H9 (cell line): ENCODE data around the gene THRB. TPM values are rescaled to one million over a fixed set of nuclear protein-coding genes. Genes with fewer than 3 reads are reported as not detected.

Source experiments
- DNase-seq: peaks from one replicate; pipeline ENCODE4 v3.0.0-alpha.2; 2017
- H2AFZ ChIP-seq: one replicate; pipeline ENCODE4 v1.6.1; 2013; ENCODE audit warnings: mild to moderate bottlenecking, low read length, control low read depth, moderate library complexity
- H2AK5ac ChIP-seq: 2 replicates; pipeline ENCODE4 v1.6.1; 2013; ENCODE audit warnings: low read length, control low read depth, mixed read lengths; ENCODE audit not compliant: insufficient read length
- H2BK120ac ChIP-seq: one replicate; pipeline ENCODE4 v1.6.1; 2013; ENCODE audit warnings: low read depth, mild to moderate bottlenecking, low read length, control low read depth, inconsistent platforms; ENCODE audit not compliant: poor library complexity, severe bottlenecking
- H2BK12ac ChIP-seq: 2 replicates; pipeline ENCODE4 v1.6.1; 2013; ENCODE audit warnings: low read length, control low read depth, mixed read lengths, low read depth; ENCODE audit not compliant: insufficient read length
- H2BK15ac ChIP-seq: 2 replicates; pipeline ENCODE4 v1.6.1; 2013; ENCODE audit warnings: low read depth, low read length, control low read depth
- H2BK20ac ChIP-seq: one replicate; pipeline ENCODE4 v1.6.1; 2013; ENCODE audit warnings: low read depth, mild to moderate bottlenecking, low read length, control low read depth, inconsistent platforms; ENCODE audit not compliant: poor library complexity, severe bottlenecking
- H2BK5ac ChIP-seq: 2 replicates; pipeline ENCODE4 v1.6.1; 2013; ENCODE audit warnings: low read length, control low read depth, mixed read lengths; ENCODE audit not compliant: insufficient read length
- H3K14ac ChIP-seq: 2 replicates; pipeline ENCODE4 v1.6.1; 2013; ENCODE audit warnings: low read length, control low read depth; ENCODE audit not compliant: insufficient read depth
- H3K18ac ChIP-seq: 2 replicates; pipeline ENCODE4 v1.6.1; 2013; ENCODE audit warnings: low read depth, mild to moderate bottlenecking, mixed read lengths, low read length, control low read depth; ENCODE audit not compliant: insufficient read length
- H3K23ac ChIP-seq: 2 replicates; pipeline ENCODE4 v1.6.1; 2013; ENCODE audit warnings: low read length, control low read depth, mixed read lengths, low read depth; ENCODE audit not compliant: insufficient read length
- H3K23me2 ChIP-seq: 2 replicates; pipeline ENCODE4 v1.6.1; 2013; ENCODE audit warnings: low read depth, mild to moderate bottlenecking, mixed read lengths, low read length, control low read depth; ENCODE audit not compliant: insufficient read length, poor library complexity, severe bottlenecking
- H3K27ac ChIP-seq: 2 replicates; pipeline ENCODE4 v1.5.1; 2013; ENCODE audit warnings: low read length, control low read depth, mixed read lengths, low read depth; ENCODE audit not compliant: insufficient read length
- H3K27me3 ChIP-seq: 2 replicates; pipeline ENCODE4 v1.6.1; 2013; ENCODE audit warnings: low read length, control low read depth, inconsistent platforms; ENCODE audit not compliant: insufficient read depth
- H3K4ac ChIP-seq: 2 replicates; pipeline ENCODE4 v1.6.1; 2013; ENCODE audit warnings: low read depth, mild to moderate bottlenecking, control low read depth, inconsistent platforms, low read length, moderate library complexity
- H3K4me1 ChIP-seq: 2 replicates; pipeline ENCODE4 v1.6.1; 2013; ENCODE audit warnings: low read length, control low read depth, inconsistent platforms; ENCODE audit not compliant: insufficient read depth
- H3K4me2 ChIP-seq: 2 replicates; pipeline ENCODE4 v1.6.1; 2013; ENCODE audit warnings: low read length, control low read depth, mixed read lengths; ENCODE audit not compliant: insufficient read length, insufficient read depth
- H3K56ac ChIP-seq: 2 replicates; pipeline ENCODE4 v1.6.1; 2013; ENCODE audit warnings: low read depth, mild to moderate bottlenecking, mixed read lengths, low read length, control low read depth; ENCODE audit not compliant: insufficient read length
- H3K79me1 ChIP-seq: 2 replicates; pipeline ENCODE4 v1.6.1; 2013; ENCODE audit warnings: low read depth, mild to moderate bottlenecking, moderate library complexity, low read length, control low read depth, inconsistent platforms; ENCODE audit not compliant: insufficient read depth, poor library complexity, severe bottlenecking
- H3K79me2 ChIP-seq: 2 replicates; pipeline ENCODE4 v1.6.1; 2013; ENCODE audit warnings: low read length, control low read depth, inconsistent platforms; ENCODE audit not compliant: insufficient read depth
- H3K9ac ChIP-seq: 2 replicates; pipeline ENCODE4 v1.6.1; 2013; ENCODE audit warnings: low read length, control low read depth, mixed read lengths; ENCODE audit not compliant: insufficient read length; ENCODE audit errors: extremely low read depth
- H3K9me3 ChIP-seq: one replicate; pipeline ENCODE4 v1.6.1; 2013; ENCODE audit warnings: low read depth, low read length, inconsistent platforms; ENCODE audit not compliant: control insufficient read depth
- H3T11ph ChIP-seq: one replicate; pipeline ENCODE4 v1.6.1; 2013; ENCODE audit warnings: mild to moderate bottlenecking, low read length, control low read depth, inconsistent platforms
- H4K20me1 ChIP-seq: one replicate; pipeline ENCODE4 v1.6.1; 2013; ENCODE audit not compliant: control insufficient read depth, insufficient read length, insufficient read depth
- H4K5ac ChIP-seq: 2 replicates; pipeline ENCODE4 v1.6.1; 2013; ENCODE audit warnings: low read depth, mild to moderate bottlenecking, mixed read lengths, low read length, control low read depth; ENCODE audit not compliant: insufficient read length
- H4K8ac ChIP-seq: replicated peaks from 2 replicates; pipeline ENCODE4 v1.6.1; 2013; ENCODE audit warnings: low read length, control low read depth, mixed read lengths, low read depth; ENCODE audit not compliant: insufficient read length
- H4K91ac ChIP-seq: 2 replicates; pipeline ENCODE4 v1.6.1; 2013; ENCODE audit warnings: low read depth, mild to moderate bottlenecking, moderate library complexity, mixed read lengths, low read length, control low read depth; ENCODE audit not compliant: insufficient read length
- H3K27ac Mint-ChIP-seq, 3 experiments: 2 replicates in 2 of 3; 3 replicates in 1 of 3; pipeline ENCODE4 v1.8.0; 2020 to 2021; ENCODE audit warnings: mixed read lengths in 3 of 3, mild to moderate bottlenecking in 1 of 3, moderate library complexity in 1 of 3
- H3K27me3 Mint-ChIP-seq: 2 replicates; pipeline ENCODE4 v1.8.0; 2021; ENCODE audit warnings: low read depth, mild to moderate bottlenecking, moderate library complexity, mixed read lengths
- H3K36me3 Mint-ChIP-seq, 3 experiments: 2 replicates in 2 of 3; 3 replicates in 1 of 3; pipeline ENCODE4 v1.8.0; 2020 to 2021; ENCODE audit warnings: low read depth in 3 of 3, mixed read lengths in 3 of 3; ENCODE audit not compliant: insufficient read depth in 1 of 3
- H3K4me1 Mint-ChIP-seq, 2 experiments: 2 replicates each; pipeline ENCODE4 v1.8.0; 2020; ENCODE audit warnings: mixed read lengths in 2 of 2
- H3K4me3 Mint-ChIP-seq, 2 experiments: 2 replicates in 1 of 2; 3 replicates in 1 of 2; pipeline ENCODE4 v1.8.0; 2020 to 2021; ENCODE audit warnings: mild to moderate bottlenecking in 2 of 2, mixed read lengths in 2 of 2, moderate library complexity in 1 of 2
- H3K9me3 Mint-ChIP-seq, 2 experiments: 2 replicates in 1 of 2; 3 replicates in 1 of 2; pipeline ENCODE4 v1.8.0; 2020; ENCODE audit warnings: mild to moderate bottlenecking in 2 of 2, mixed read lengths in 2 of 2, moderate library complexity in 1 of 2
- CTCF ChIP-seq: fragments of 200-600 bp; sonication (generic); conservative IDR thresholded peaks from 3 replicates; pipeline ENCODE4 v1.8.0; 2021; ENCODE audit warnings: antibody characterized with exemption, mild to moderate bottlenecking
- WGBS: extraction: QIAGEN DNeasy Blood & Tissue Kit; methylation state at CpG from one replicate; pipeline ENCODE4 v1.1.7; 2013; ENCODE audit warnings: missing lambda C conversion rate, low lambda C conversion rate, mixed read lengths; ENCODE audit not compliant: insufficient read length; ENCODE audit errors: extremely low coverage; 5-methylcytosine and 5-hydroxymethylcytosine counted together
- total RNA-seq: library from RNA; stranded (reverse); gene quantifications from 2 replicates; pipeline ENCODE4 v1.2.1, GENCODE V29; 2021

THRB gene
- total RNA-seq, 1 experiment from 2014 or later = 8.6 TPM

GRCh38 chr3:24264748-24265158, 229.9 kb downstream of the THRB start:
- TF ChIP-seq CTCF = peak; percentile 82
- Histone ChIP-seq H3K56ac (no peak overlapping the region), H3K18ac (no peak overlapping the region), H2BK15ac (no peak overlapping the region), H3K27ac (no peak overlapping the region), H3K23me2 (no peaks in the 10 kb centered on the region), H3K4me2 (no peak overlapping the region), H2AK5ac (no peak overlapping the region), H3K14ac (no peak overlapping the region), H2BK20ac (no peak overlapping the region), H2BK5ac (no peak overlapping the region), H3K9ac (no peak overlapping the region), H2BK12ac (no peak overlapping the region), H2AFZ (no peak overlapping the region), H4K5ac (no peak overlapping the region), H3K79me1 (peaks cover 2% of the 10 kb centered on the region), H2BK120ac (no peak overlapping the region), H4K91ac (no peak overlapping the region), H3K4me1 (no peaks in the 10 kb centered on the region), H3K79me2 (no peaks in the 10 kb centered on the region), H3K27me3 (no peaks in the 10 kb centered on the region), H4K8ac (no peak overlapping the region), H3K4ac (no peak overlapping the region), H3K23ac (no peak overlapping the region), H3T11ph (no peak overlapping the region), H4K20me1 (no peaks in the 10 kb centered on the region), H3K9me3 (no peaks in the 10 kb centered on the region)
- no peak overlapping the region for H3K4me3 Mint-ChIP-seq
- H3K36me3 Mint-ChIP-seq = peaks cover 3 to 6% (median 3%) of the 10 kb centered on the region in 3 experiments; a peak in 5 of 7 replicates
- no peak for DNase-seq
- H3K9me3 Mint-ChIP-seq = peaks cover 3 to 5% of the 10 kb centered on the region in 2 experiments; a peak in 3 of 5 replicates
- no peak overlapping the region for H3K27ac Mint-ChIP-seq
- WGBS = no CpG with 5 or more reads among the region's 3 CpGs
- no peaks in the 10 kb centered on the region for H3K4me1 Mint-ChIP-seq
- H3K27me3 Mint-ChIP-seq = no peaks in the 10 kb centered on the region
